GM19438 (cell line): Measurements from ENCODE around the gene PHF13.

ENCODE experiments used
- ATAC-seq: cut with Tn5 transposase; IDR thresholded peaks from one replicate; pipeline ENCODE4 v1.9.1; 2021; ENCODE audit warnings: low read depth; ENCODE audit not compliant: unreplicated experiment

The PHF13 gene

GRCh38 chr1:6601049-6601922 lies 12.2 kb upstream of the PHF13 start:
- ATAC-seq, result peak; percentile 30

GRCh38 chr1:6601923-6602668 lies 11.4 kb upstream of the PHF13 start:
- peak; percentile 30 for ATAC-seq

GRCh38 chr1:6602669-6603237 lies 10.8 kb upstream of the PHF13 start, which contains the start of gene KLHL21:
KLHL21 (minus strand) TSS chr1:6602869; CDS start chr1:6602817, 52 bp downstream.
- peak; percentile 51 for ATAC-seq

GRCh38 chr1:6603238-6603914 lies 10.2 kb upstream of the PHF13 start:
- ATAC-seq, result peak; percentile 27

- ATAC-seq, result no peak
These were observed 9.5 kb upstream of the PHF13 start for GRCh38 chr1:6603915-6604558.

GRCh38 chr1:6612641-6613360 lies 730 bp upstream of the PHF13 start:
- ATAC-seq, result peak; percentile 34

- no peak for ATAC-seq
These were observed 743 bp downstream of the PHF13 start for GRCh38 chr1:6614019-6614928.

- no peak for ATAC-seq
These were observed 1.6 kb downstream of the PHF13 start for GRCh38 chr1:6614929-6615785.

GRCh38 chr1:6619045-6619444 lies 5.5 kb downstream of the PHF13 start:
- ATAC-seq, result no peak

GRCh38 chr1:6621429-6622391 lies 8.2 kb downstream of the PHF13 start:
- no peak for ATAC-seq

GRCh38 chr1:6622396-6623152 lies 9.0 kb downstream of the PHF13 start:
- no peak for ATAC-seq

GRCh38 chr1:6623269-6623965 lies 9.9 kb downstream of the PHF13 start:
- no peak for ATAC-seq

- ATAC-seq, result peak; percentile 74
These were observed 11.4 kb downstream of the PHF13 start, which contains the start of gene THAP3 for GRCh38 chr1:6624710-6625583. THAP3 (plus strand) TSS chr1:6624868; CDS start chr1:6625219, 351 bp downstream.

- peak; percentile 35 for ATAC-seq
These were observed 12.1 kb downstream of the PHF13 start for GRCh38 chr1:6625584-6626149.
